Ecto neural progenitor cell (in vitro differentiated cells): ENCODE data around the gene KRT3.
"Not testable (repeated sequence)": the region's sequence is repeated elsewhere in the genome, so short reads cannot be mapped to it uniquely, and the experiment has no call there.

Source experiments
- DNase-seq: peaks from one replicate; pipeline ENCODE4 v3.0.0-alpha.2; 2018; ENCODE audit warnings: low spot score

The KRT3 gene

DNA sequence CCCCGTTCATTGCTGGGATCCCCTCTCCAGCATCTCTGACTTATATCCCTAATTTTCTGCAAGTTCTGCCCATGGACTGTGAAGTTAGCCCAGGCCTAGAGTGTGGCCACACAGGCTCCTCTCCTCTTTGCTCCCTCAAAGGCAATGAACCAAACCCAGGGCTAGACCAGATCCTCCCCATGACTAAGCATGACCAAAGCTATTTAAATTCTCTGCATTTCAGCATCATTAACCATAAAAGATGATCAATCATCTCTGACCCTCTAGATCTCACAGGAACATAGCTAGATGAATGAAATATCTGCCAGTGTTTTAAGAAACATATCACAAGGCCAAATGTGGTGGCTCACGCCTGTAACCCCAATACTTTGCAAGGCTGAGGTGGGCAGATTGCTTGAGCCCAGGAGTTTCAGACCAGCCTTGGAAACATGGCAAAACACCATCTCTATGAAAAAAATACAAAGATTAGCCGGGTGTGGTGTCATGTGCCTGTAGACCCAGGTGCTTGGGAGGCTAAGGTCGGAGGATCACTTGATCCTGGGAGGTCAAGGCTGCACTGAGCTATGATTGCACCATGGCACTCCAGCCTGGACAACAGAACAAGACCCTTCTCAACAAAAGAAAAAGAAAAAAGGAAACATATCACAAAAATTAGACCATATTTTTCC lies 2.2 kb upstream of the KRT3 start:
- no peak for DNase-seq

DNA sequence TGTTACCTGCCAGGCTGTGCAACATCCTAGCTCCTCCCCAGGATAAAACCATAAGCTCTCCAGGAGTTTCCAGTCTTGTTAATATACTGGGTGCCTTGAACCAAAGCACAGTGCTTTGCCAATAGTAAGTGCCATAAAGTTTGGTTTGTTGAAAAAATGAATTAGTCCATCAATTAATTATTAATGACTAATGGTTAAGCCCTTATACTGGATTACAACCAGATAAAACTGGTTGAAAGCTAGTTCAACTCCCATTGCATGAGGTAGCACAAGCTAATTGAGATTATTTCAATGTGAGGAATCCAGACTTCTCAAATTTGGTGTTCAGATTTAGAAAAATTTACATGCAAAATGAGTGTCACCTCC lies 1.6 kb upstream of the KRT3 start:
- no peak for DNase-seq

DNA sequence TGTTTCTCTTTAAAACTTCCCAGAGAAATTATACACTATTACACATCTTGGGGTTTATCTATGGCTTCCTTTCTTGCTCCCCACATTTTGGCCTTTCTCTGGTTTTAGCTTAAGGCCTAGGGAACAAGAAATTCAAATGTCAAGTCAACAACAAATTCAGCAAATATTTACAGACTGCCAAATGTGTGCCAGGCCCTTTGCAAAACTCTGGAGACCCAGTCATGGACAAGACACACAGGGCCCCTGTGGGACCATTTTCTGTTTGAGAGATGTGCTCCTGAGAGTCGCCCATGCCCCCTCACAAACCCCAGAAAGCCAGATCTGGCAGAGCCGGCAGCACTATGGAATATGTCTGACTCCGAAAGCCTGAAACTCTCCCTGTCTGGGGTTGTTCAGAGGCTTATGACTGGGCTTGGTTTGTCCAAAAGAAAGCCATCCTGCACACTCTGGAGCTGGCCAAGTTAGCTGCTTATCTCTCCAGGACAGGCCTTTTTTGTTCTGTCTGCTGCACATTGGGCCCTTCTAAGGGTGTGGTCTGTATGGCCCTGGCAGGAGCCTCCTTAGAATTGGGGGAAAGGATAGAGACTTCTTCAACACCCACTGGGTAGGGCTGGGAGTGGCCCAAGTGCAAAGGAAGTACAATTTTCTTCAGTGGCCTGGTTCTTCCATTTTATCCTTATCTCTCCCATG lies 1.1 kb upstream of the KRT3 start:
- DNase-seq = no peak

DNA sequence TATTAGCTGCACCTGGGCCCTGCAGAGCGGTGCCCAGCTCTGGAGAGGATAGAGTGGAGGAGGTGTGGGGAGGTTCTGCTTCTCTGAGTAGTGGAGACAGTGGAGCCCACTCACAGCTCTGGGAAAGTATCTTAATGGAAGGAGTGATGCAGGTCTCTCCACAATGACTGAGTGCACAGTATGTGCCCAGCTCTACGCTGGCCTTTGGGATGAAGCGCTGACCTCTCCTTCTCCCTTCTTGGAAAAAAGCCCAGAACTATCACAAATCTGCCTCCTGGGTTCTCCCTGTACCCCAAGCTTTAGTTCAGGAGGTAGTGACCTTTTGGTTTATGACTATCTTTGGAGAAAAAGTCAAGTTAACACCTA lies 495 bp upstream of the KRT3 start:
- no peak for DNase-seq

DNA sequence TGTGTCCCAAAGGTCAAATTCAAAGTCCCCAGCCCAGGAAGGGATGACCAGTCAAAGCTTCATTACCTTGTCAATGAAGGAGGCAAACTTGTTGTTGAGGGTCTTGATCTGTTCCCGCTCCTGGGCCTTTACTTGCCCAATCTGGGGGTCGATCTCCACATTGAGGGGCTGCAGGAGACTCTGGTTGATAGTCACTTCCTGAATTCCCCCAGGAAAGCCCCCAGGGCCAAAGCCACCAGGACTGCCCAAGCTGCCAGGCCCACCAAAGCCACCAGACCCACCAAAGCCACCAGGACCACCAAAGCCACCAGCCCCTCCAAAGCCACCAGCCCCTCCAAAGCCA lies 614 bp downstream of the KRT3 start:
- not testable (repeated sequence) for DNase-seq

DNA sequence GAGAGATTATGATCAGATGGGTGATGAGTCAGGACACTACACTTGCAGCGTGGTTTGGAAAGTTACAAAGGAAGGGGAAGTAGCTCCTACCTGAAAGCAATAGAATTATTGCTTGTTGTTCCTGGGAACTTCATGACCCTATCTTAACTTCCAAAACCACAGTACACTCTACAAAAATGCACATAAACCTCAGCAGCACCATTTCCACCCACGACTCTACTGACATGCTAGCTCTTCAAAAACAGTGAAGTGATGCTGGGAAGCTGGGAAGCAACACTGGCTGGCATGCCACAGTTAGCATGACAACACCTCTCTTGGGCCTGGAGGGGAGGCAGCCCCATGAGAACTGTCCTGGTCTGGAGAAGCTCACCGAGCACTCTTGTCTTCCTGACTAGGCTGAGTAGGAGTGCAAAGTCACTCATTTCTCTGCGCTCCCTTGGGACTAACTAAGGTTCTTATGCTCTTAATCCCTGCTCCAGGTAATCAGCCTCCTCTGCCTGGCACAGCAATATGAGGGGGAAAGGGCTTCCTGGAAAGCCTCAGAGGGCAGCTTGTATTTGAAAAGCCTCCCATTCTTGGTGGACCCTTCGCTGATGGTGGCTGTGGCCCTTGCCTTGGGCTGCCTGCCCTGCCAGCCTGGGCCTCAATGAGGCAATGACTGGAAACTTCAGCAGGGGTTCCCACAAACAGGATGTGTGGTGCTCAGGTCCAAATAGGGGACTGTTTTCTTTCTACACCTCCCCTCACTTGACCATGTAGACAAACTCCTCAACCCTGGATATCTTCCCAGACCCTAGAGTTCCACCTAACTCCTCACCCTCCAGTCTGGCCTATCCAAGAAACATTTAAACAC lies 1.2 kb downstream of the KRT3 start:
- no peak for DNase-seq

DNA sequence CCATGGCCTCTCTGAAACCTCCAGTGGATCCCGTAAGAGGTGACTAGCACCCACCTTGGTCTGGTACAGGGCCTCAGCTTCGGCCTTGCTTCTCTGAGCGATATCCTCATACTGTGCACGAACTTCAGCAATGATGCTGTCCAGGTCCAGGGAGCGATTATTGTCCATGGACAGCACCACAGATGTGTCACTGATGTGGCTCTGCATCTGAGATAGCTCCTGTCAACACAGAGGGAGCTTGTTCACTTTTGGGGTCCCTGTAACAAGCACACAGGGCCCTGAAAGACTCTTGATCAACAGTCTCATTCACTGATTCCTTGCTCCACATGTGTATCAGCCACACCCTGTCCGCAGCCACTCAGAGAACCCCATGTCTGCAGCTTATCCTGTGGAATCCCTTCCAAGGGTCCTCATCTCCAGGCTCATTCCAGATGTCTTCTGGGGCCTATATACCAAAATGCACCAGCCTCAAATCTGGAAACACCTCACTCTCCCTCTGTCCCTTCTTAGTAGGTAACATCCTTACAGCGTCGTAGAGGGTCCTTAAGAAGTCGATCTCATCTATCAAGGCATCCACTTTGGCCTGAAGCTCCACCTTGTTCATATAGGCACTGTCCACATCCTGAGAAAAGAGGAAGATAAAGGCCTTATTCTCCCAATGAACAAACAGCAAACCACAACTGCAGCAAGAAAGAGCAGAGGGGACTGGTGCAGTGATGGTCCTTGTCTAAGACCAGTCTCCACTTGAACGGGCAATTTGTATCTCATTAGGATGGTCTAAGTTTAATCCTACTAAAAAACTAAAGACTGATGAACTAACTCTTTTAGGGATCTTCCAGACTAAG lies 3.5 kb downstream of the KRT3 start:
- DNase-seq = no peak

DNA sequence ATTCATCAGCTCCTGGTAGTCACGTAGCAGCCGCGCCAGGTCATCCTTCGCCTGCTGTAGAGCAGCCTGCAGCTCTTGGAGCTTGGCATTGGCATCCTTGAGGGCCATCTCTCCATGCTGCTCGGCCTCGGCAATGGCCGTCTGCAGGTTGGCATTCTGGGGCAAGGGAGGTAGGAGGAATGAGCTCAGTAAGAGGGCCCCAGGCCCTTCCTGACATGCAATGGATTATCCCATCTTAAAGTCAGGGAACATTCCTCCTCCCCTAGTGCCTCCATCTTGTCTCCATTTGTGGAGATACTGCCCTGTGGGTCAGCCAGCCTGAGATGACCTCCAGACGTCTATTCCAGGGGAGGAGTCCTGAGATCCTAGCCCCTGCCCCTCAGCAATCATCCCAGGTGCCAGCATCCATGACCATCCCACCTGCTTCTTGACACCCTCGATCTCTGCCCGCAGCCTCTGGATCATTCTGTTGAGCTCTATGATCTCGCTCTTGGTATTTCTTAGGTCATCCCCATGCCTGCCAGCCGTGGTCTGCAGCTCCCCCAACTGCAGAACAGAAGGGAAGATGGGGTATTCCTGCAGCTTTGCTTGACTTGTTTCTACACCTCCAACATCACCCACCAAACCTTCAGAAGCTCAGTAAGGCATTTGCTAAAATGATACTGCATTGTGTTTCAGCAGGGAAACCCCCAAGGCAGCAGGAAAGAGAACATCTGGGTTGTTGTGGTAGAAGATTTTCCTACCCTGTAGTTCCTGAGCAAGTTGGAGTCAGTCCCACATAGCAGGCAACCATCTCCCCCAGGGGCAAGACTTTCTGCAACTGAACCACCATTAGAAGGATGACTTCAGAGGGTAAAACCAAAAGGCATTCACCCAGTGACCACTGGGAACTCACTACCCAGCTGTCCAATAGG lies 4.4 kb downstream of the KRT3 start:
- no peak for DNase-seq

DNA sequence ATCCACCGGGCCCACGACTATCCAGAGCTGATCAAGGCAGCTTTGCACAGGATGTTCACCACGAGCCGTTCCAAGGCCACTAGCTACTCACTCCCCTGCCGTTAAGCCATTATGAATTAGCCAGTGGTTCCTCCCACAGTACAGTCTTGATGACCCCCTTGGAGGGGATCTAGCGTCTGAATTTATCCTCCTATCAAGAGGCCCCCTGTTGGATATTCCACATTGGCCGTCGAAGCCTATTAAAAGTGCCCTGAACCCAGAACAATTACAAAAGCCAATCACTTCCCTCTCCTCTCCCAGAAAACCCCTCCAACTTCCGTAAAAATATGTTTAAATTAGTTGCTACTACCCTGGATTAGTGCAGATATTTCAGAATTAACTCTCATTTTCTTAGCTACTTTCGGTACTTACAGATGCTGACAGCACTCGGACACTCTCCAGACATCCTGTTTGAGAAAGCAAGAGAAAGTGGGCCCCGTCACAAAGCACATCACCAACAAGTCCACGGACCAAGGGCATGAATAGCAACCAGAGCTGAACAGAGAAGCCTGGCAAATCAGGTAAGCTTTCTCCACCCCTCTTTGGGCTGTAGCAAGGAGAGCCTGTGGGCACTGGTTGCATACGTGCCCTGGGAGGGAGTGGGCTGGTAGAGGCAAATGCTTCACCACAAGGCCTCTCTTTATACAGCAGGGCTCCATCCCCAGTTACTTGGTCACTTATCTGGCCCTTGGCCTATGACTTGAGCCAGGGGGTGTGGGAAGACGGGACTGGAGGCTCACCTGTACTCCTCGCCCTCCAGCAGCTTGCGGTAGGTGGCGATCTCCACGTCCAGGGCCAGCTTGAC lies 5.3 kb downstream of the KRT3 start:
- no peak for DNase-seq

DNA sequence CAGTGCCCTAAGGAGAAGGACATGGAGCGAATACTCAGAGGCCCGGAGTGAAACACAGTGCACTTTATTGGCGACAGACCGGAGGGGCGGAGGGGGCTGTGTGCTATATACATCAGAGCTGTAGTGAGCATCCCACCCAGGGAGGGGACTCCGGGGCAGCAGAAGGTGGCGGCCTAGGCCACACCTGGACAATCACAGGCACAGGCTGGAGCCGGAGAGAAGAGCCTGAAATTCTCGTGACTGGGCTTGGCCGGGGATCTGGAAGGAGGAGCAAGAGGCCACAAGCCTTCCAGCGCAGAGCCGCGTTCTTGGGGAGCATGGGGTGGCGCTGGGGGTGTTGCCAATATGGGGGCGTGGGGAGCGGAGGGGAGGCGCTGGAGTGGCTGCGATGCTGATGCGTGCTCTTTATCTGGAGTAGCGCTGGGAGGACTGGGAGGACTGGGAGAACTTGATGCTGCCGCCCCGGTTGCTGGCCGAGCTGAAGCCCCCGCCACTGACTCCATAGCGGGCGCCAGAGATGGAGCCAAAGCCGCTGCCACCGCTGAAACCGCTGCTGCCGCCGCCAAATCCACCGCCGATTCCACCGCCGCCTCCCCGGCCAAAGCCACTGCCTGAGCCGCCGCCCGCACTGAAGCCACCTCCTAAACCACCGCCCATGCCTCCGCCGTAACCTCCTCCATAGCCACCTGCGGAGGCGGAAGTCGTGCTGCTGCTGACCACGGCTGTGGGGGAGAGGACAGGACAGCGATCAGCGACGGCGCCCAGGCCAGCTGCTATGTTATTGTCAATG lies 6.1 kb downstream of the KRT3 start:
- DNase-seq = no peak

DNA sequence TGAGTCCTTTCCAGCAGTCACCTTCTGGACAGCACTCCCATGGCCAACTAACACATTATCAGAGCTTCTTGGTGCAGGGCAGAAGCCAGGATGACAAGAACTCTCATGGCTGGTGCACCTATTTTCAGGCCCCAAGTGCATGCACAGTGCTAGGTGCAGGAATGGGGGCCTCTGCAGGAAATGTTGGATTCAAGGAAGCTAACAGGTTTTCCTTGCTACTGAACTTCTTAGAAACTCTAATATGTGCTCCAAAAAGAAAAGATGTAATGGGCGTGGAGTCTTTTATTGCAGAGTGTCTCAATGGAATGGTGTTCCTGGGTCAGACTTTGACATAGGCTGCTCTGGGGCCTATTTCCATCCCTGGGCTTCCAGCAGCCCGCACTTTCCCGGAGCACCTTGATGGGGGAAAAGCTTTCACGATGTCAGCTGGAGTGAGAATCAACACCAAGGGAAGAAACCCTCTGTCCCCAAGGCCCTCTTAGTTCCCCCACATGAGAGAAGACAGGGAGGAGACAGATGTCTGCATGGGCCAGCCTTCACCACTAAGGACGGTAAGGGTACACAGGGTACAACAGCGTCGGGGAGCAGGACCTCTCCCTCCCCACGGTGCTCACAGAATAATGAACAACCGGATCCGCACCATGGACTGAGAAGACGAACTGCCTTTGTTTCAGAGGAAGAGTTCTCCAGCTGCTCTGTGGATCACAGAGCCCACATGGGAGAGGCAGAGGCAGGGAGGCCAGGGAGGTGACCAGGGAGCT lies 6.9 kb downstream of the KRT3 start:
- no peak for DNase-seq

DNA sequence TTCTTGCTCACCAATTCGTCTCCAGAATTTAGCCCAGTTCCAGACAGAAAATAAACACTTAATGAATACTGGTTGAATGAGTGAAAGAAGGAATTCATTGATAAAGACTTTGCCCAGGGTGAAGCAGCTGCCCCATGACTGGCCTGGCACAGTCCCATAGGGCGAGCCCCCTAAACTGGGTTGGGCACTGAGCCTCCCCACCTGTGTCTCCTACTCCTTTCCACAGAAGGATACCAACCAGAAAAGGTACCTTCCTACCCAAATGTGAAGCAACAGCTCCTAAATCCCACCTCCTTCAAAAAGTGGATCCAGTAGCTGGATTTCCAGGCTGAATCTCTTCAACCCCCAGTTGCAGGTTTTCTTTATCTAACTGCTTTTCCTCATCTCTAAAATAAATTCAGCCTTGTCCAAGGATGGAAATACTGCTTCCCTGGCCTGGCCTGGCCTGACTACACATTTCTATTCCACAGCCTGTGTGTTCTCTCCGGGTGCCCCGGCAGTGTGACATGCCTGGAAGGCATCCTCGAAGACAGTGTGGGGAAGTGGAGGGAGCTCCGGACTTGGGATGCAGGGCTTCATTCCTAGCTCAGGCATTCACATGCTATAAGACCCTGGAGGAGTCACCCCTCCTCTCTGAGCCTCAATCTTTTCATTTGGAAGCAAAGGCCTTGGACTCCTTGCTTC lies 7.6 kb downstream of the KRT3 start:
- no peak for DNase-seq

DNA sequence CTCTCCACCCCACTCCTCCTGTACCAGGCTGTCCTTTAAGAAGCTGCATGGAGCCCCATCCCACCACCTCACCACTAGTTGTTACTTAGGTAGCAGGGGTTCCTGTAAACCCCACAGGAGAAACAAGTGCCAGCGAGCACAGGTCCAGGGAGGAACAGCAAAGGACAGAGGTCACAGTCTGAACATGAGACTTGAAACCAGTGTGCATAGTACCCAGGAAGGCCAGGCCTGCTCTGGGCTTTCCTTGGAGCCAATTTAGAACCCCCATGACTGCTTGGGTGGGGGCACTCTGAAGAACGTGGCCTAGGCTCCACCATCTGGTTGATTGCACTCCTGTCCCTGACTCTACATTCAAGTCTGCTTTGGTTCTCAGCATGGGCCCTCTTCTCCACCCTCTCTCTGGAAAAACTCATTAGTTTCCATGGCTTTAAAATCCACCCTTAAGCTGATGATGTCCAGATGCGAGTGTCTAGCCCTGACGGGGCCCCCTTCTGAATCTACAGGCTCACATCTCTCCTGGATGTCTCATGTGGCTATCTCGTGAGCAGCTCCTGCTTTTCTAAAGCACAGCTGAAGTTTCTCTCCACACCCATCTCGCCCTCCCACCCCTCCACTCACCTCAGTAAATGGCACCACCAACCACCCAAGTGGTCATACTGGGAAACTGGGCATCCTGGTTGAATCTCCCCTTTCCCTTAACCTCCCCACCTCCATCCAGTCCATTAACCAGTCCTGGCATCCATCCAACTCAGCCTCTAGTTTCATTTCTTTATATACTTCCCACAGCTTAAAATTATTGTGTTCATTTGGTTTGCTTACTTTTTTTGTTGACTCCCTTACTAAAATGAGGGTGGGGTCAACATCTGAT lies 8.4 kb downstream of the KRT3 start:
- DNase-seq = no peak

DNA sequence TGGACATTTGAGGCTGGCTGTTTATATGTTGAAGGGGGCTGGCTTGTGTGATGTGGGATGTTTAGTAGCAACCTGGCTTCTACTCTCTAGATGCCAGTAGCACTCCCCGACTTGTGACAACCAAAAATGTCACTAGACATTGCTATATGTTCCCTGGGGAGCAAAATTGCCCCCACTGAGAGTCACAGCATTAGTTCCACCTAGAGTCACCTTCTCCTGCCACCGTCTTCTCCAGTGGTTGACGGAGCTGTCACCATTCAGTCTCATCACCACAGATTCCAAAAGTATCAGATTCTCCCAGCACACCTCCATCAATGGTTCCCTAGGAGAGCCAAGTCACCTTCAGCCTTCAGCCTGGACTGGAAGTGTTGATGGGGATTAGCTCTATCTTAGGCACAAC lies 11.0 kb downstream of the KRT3 start:
- no peak for DNase-seq

DNA sequence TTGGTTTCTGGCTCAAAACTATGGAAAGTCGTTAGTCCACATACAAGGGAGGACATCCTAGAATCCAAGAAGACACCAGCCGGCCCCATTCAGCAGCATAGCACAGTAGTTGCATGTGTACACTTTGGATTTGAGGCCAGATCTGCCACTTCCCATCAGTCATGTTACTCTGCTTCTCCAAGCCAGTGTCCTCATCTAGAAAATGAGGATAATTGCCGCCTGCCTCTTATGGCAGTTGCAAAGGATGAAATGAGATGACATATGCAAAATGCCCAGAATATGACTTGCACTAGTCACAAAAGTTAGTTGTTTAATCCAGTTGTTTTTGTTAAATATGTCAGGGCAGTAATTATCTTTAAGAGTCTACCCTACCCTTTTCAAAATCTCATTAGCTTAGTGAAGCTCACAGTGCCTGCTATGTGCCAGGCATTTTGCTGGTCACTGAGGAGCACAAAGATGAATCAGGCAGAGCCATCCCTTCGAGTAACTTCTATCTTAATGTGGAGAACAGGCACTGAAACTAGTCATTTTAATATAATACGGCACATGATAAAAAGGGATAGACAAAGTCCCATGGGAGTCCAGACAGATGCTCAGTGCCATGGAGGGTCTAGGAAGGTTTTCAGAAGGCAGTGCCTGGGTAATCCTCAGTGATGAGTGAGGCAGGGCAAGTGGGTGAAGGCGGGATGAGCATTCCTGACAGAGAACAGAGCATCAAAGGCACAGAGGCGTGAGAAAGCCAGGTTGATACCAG lies 12.2 kb downstream of the KRT3 start:
- DNase-seq = no peak

DNA sequence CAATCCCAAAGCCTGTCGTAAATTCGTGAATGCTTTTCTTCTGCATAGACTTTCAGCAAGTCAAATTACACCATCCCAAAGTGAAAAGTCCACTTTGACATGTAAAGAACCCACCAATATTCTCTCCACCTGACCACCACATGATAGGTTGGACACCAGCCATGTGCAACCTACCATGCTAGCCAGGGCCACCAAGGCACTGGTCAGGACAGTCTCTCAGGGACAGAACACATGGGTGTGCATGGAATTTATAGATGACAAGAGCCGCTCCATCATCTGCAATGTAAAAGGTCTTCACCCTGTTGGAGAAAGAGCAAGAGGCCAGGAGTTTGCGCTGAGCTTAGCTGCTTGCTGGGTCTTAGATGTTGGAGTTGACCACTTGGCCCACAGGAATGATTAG lies 13.4 kb downstream of the KRT3 start:
- no peak for DNase-seq
